ENCODE measurements around the gene HDDC3.

Gene HDDC3

GRCh38 chr15:90972133-90972532 is 39.8 kb upstream of the HDDC3 start:
- H3K4me3 ChIP-seq (ENCODE audit: low read depth, low read length), result no peak overlapping the region
- no peak for DNase-seq (ENCODE audit: low read depth)
- TF ChIP-seq MAX (IDR thresholded peaks at IDR 0.05; ENCODE audit: low read depth, low read length) (no peak), MYC (IDR thresholded peaks at IDR 0.05; ENCODE audit: low read depth, low read length) (no peak), CTCF (IDR thresholded peaks at IDR 0.05; ENCODE audit: low read depth, low read length) (no peak), POLR2A (IDR thresholded peaks at IDR 0.05; ENCODE audit: extremely low read depth, insufficient read length) (no peak)

GRCh38 chr15:90970274-90970673 is 37.9 kb upstream of the HDDC3 start:
- peak; percentile 81 for DNase-seq (ENCODE audit: low read depth)
- TF ChIP-seq MAX (IDR thresholded peaks at IDR 0.05; ENCODE audit: low read depth, low read length) (peak; percentile 96), POLR2A (IDR thresholded peaks at IDR 0.05; ENCODE audit: extremely low read depth, insufficient read length) (no peak), MYC (IDR thresholded peaks at IDR 0.05; ENCODE audit: low read depth, low read length) (peak; percentile 78), CTCF (IDR thresholded peaks at IDR 0.05; ENCODE audit: low read depth, low read length) (no peak)
- H3K4me3 ChIP-seq (ENCODE audit: low read depth, low read length), result no peak overlapping the region

- H3K4me3 ChIP-seq (ENCODE audit: low read depth, low read length), result no peak overlapping the region
- no peak for TF ChIP-seq MYC (IDR thresholded peaks at IDR 0.05; ENCODE audit: low read depth, low read length)
- TF ChIP-seq MAX (IDR thresholded peaks at IDR 0.05; ENCODE audit: low read depth, low read length), result no peak
- TF ChIP-seq POLR2A (IDR thresholded peaks at IDR 0.05; ENCODE audit: extremely low read depth, insufficient read length), result no peak
- no peak for TF ChIP-seq CTCF (IDR thresholded peaks at IDR 0.05; ENCODE audit: low read depth, low read length)
- no peak for DNase-seq (ENCODE audit: low read depth)
Observed at GRCh38 chr15:90968434-90968833, 36.1 kb upstream of the HDDC3 start.

GRCh38 chr15:90967206-90967605 is 34.9 kb upstream of the HDDC3 start:
- TF ChIP-seq MAX (IDR thresholded peaks at IDR 0.05; ENCODE audit: low read depth, low read length), result no peak
- no peak for DNase-seq (ENCODE audit: low read depth)
- no peak overlapping the region for H3K4me3 ChIP-seq (ENCODE audit: low read depth, low read length)

- TF ChIP-seq MAX (IDR thresholded peaks at IDR 0.05; ENCODE audit: low read depth, low read length) (no peak), POLR2A (IDR thresholded peaks at IDR 0.05; ENCODE audit: extremely low read depth, insufficient read length) (no peak), CTCF (IDR thresholded peaks at IDR 0.05; ENCODE audit: low read depth, low read length) (no peak), MYC (IDR thresholded peaks at IDR 0.05; ENCODE audit: low read depth, low read length) (no peak)
Observed at GRCh38 chr15:90966262-90966661, 33.9 kb upstream of the HDDC3 start.

GRCh38 chr15:90962021-90962420 is 29.7 kb upstream of the HDDC3 start:
- H3K4me3 ChIP-seq (ENCODE audit: low read depth, low read length), result no peak overlapping the region
- TF ChIP-seq CTCF (IDR thresholded peaks at IDR 0.05; ENCODE audit: low read depth, low read length) (no peak), MAX (IDR thresholded peaks at IDR 0.05; ENCODE audit: low read depth, low read length) (no peak), POLR2A (IDR thresholded peaks at IDR 0.05; ENCODE audit: extremely low read depth, insufficient read length) (no peak), MYC (IDR thresholded peaks at IDR 0.05; ENCODE audit: low read depth, low read length) (no peak)
- no peak for DNase-seq (ENCODE audit: low read depth)

More at GRCh38 chr15:90966262-90966661, 33.9 kb upstream of the HDDC3 start:
- no peak for DNase-seq (ENCODE audit: low read depth)
- no peak overlapping the region for H3K4me3 ChIP-seq (ENCODE audit: low read depth, low read length)
